GM18508 (cell line): ENCODE results near the gene OSTN.

Experiments used
- ATAC-seq: cut with Tn5 transposase; IDR thresholded peaks from one replicate; pipeline ENCODE4 v1.9.1; 2021; ENCODE audit warnings: moderate number of reproducible peaks; ENCODE audit not compliant: insufficient read depth, unreplicated experiment

The OSTN gene

GRCh38 chr3:191227541-191227940 lies 28.5 kb downstream of the OSTN start:
- no peak for ATAC-seq

DNA sequence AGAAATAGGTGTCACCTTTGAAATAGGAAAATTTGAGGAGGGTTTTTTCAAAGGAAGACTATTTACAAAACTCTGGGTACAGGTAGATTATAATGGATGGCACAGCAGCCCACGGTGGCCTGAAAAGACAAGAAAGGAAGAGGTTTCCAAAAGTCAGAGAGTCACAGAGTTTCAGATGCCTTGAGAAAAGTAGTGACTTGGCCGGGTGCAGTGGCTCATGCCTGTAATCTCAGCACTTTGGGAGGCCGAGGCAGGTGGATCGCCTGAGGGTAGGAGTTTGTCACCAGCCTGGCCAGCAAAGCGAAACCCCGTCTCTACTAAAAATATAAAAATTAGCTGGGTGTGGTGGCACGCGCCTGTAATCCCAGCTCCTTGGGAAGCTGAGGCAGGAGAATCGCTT lies 35.2 kb downstream of the OSTN start:
- no peak for ATAC-seq

DNA sequence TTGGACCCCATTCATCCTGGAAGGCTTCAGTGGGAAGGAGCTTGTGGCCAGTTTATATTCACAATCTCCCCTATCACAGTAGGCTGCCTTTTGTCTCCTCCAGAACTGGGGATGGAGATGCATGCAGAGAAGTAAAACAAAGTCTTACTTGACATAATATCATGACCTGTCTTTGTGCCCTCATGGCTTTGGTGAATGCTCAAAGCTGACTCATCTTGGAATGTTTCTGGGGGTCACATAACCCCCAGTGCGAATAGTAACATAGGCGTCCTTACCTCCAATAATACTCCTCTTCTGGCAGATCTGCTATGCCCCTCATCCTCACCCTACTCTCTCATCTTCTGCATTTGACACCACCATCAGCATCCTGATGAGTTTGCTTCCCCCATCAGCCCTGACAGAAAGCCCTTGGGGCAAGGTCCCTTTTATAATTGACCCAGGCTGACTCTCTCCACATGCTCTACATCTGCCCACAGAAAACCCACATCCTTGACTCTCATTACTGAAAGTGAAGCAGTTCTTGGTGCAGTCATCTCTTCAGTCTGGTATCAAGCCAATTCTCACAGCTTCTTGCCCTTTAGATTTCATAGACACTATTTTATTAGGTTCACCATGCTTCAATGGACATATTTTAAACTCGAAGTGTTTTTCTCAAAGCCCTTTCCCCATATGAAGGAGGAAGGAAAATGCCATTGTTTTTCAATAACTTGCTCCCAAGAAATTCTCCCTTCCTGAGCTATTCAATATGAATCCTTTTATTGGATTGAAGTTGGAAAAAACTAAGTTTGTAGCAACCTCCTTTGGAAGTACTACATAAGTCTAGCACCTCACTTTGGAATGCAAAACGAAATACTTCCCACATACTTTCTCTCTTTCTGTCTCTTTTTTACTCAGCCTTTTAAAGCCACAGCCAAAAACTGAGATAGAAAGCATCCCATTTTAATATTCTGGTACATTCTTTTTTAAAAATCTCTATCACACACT lies 36.6 kb downstream of the OSTN start:
- peak; percentile 99 for ATAC-seq

DNA sequence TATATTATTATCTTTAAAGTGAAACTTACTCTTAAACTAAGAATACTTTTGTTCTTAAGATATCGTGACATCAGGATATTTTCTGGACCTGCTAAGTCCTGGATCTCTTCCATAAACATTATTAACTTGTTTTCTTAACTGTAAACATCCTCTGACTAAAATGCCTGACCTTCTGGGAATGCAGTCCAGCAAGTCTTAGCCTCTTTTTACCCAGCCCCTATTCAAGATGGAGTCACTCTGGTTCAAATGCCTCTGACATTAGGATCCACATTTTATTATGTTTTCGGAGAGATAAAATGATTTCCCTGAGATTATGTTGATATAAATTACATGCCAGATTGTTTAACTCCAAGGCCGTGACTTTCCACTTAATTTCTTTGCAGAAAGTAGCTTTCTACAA lies 37.6 kb downstream of the OSTN start:
- ATAC-seq = no peak

- no peak for ATAC-seq
Measured at GRCh38 chr3:191237047-191237882, 38.2 kb downstream of the OSTN start.

GRCh38 chr3:191238321-191238817 lies 39.3 kb downstream of the OSTN start:
- no peak for ATAC-seq

DNA sequence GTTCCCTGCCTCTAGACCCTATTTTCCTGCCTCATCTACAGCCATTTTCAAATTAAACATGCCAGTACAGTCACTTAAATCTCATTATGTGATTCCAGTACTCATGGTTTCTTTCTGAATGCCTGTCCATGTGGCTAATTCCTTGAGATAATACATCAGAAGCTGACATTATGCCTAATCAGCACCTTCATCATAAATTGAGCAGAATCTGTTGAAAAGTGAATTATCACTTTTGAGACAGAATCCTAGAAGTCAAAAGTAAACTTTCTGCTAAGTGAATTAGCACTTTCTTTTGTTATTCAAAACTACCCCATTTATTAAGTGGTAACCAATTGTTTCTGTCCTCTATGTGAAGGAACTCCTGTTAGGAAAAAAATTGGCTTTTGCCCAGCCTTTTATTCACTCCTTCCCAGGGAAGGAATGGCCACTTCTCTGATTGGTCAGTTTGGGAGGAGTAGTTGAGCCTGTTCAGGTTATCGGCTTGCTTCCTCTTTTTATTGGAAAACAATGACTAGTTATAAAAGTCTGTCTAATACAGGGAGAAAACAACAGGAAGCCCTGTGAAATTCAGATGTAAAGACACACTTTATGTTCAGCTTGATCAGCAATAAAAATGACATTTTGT lies 40.5 kb downstream of the OSTN start:
- no peak for ATAC-seq

DNA sequence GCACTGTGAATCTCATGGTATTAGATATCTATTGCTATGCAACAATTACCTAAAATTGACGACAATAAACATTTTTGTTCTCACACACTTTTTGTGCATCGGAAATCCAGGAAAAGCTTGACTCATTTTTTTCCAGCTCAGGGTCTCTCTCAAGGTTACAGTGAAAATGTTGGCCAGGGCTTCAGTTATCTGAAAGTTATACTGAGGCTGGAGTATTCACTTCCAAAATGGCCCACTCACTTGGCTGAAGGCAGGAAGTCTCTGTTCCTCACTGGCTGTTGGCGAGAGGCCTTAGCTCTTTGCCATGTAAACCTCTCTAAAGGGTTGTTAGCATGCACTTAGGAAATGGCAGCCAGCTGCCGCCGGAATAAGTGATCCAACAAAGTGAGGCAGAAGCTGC lies 41.4 kb downstream of the OSTN start:
- no peak for ATAC-seq

- ATAC-seq = no peak
Measured at GRCh38 chr3:191244242-191244867, 45.3 kb downstream of the OSTN start.

DNA sequence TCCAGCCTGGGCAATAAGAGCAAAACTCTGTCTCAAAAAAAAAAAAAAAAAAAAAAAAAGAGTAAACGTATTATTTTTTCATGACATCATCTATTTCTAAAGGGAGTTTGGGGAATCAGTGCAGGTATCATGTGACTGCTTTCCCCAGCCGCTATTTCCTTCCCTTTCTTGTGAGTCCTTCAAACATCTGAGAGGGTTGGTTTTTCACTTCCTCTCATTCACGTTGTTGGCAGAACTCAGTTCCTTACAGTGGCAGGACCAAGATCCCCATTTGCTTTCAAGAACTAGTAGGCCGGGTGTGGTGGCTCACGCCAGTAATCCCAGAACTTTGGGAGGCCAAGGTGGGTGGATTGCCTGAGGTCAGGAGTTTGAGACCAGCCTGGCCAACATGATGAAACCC lies 47.0 kb downstream of the OSTN start:
- peak; percentile 61 for ATAC-seq

DNA sequence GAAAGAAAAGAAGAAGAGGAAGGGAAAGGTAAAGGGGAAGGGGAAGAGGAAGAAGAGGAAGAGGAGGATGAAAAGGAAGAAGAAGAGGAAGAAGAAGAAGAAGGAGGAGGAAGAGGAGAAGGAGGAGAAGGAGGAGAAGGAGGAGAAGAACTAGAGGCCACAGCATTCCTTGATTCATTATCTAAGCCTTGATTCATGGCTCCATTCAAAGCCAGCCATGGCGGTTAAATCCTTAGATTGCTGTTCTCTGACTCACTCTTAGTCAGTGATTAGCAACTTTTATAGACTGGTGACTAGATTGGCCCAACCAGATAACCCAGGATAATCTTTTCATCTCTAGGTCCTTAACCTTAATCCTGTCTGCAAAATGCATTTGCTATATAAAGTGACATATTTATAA lies 47.6 kb downstream of the OSTN start:
- ATAC-seq = no peak

DNA sequence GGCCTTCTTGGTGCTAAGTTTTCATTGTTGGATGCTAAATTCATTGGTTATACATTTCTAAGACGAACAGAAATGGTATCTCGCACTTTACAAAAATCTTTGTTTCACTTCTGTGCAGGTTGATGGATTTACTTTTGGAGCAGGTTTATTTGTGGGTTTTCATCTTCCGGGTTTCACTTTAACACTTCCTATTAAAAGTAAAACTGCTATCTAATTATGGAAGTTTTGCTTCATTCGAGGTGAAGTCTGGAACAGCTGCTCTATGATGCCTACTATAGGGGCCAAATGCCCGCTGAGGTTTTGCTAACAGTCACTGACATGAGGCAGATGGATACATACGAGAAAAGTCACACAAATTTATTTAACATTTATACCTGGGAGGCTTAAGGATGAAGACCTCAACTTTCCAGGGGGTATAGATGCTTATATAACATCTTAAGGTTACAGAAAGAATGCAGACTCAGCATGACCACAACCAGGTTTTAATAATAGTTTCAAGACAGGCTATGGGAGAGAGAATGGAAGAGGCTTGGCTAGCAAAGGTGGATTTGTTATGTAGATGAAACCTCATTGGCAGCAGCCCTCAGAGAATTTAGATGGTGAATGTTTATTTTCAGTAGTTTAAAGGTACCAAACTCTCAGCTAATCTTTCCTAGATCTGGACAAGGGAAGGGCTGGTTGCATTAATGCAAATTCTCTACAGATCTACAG lies 54.2 kb downstream of the OSTN start:
- peak; percentile 34 for ATAC-seq

DNA sequence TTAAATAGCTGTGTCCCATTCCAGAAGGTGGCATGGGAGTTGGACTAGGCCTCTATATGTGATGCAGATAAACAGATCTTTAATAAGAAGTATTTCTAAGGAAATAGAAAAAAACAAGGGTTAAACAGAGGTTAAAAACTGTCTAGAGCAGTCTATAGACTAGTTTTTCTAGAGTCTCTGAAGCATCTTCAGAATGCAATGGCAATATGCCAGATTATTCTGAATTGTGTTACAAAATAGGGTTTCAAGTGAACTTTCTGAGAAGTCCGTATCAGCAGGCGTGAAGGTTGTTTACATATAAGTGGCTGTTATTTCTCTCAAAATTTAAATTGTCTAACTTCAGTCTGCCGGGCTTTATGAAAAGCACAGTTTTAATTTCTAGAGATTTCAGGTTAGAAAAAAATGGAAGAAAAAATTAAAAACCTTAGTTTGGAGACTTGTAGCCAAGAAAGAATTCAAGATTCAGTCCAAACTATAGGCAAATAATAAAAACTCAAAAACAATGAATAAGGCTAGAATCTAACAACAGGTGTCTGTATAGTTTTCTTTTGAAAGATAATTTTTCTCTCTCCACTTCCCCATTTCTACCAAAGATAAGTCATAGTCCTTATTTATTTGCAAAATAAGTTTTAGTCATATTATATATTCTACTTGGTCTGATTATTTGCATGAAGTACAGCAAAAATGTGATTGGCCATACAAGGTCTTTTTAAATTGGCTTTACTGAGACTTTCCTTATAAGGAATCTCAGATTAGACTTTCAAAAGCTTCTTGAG lies 55.2 kb downstream of the OSTN start:
- no peak for ATAC-seq

- ATAC-seq = no peak
Measured at GRCh38 chr3:191255156-191255555, 56.1 kb downstream of the OSTN start.

DNA sequence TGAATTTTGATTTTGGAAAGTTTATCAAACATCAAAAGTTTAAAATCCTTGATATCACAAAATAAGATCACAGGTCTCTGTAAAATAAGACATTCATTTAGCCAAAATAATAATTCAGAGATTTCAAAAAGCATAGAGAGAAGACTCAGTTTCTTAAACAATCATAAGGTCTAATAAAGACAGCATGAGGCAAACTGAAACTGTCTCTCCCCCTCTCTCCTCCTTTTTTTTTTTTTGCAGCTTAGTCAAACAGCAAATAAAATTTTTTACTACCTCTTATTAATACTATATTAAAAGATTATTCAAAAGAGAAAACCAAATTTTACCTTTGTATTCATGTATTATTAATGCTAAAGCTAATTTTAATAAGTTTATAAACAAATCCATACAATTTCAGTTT lies 57.4 kb downstream of the OSTN start:
- ATAC-seq = no peak

DNA sequence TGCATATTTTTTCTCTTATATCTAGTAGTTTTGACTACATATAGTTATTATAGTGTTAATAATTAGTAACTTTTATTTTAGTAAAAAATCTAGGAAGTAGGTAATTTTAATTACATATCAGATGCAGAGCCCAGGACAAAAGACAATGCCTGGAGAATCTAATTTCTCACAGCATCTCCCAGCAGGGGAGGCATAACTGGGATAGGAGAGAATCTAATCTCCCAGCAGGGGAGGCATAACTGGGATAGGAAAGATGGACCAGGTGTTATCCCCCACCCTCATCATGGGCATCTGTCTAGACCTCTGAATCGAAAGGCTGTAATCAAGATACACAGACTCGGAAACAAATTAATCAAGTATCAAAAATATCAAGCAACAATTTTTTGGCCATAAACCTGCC lies 58.2 kb downstream of the OSTN start:
- no peak for ATAC-seq

- ATAC-seq = no peak
Measured at GRCh38 chr3:191259486-191259885, 60.4 kb downstream of the OSTN start.

DNA sequence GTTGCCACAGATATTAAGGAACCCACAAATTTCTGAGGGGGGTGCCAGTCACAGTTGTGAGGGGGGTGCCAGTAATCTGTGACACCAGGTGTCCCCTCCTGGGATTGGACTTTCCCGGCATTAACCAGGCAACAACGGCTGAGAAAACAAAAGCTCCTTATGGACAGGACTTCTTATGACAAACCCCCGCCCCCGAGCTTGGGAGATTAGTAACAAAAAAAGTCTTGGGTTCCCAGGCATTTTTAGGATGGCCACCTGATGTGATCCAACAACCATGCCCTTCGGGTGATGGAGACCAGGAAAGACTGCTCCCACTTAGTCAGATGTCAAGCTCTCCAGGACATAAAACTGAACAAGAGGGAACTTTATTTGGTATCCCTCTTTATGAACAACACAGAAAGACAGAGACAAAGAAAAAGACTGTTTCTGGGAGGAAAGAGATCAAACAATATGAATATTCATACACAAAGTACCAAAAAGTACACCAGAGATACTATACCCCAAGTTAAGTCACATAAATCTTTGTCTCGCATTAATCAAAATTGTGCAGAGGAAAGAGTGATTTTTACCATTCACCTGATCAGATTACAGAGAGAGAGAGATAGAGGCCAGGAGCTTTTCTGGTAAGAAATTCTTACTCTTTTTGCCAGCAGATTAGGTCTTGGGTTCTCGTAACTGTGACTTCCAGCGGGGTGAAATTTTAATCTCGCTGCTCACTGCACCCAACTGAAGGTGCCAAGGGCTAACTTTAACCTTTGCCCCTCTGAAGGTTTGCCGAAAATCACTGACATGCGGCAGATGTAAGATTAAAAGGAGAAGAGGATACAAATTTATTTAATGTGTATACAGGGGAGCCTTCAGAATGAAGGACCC lies 61.6 kb downstream of the OSTN start:
- ATAC-seq = no peak
